NCI-H2227 (cell line): ENCODE measurements around the gene AMN1.

ENCODE experiments used
- DNase-seq: peaks from one replicate; lab custom pipeline; 2025; ENCODE audit not compliant: unreplicated experiment; lab: John Stamatoyannopoulos, UW

AMN1 gene

DNA sequence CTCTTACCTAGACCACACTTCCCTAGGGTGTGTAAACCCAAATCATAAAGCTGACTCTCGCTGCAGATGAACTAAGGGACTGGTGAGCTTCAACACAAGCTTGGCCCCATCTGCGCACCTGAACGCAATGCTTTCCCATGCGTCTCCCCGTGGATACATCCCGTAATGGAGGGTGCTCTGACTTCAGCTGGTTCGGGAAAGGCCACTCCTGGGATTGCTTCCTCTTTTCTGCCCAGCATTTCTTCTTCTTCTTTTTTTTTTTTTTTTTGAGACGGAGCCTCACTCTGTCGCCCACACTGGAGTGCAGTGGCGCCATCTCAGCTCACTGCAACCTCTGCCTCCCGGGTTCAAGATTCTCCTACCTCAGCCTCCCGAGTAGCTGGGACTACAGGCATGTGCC lies 97.0 kb downstream of the AMN1 start:
- DNase-seq = no peak

DNA sequence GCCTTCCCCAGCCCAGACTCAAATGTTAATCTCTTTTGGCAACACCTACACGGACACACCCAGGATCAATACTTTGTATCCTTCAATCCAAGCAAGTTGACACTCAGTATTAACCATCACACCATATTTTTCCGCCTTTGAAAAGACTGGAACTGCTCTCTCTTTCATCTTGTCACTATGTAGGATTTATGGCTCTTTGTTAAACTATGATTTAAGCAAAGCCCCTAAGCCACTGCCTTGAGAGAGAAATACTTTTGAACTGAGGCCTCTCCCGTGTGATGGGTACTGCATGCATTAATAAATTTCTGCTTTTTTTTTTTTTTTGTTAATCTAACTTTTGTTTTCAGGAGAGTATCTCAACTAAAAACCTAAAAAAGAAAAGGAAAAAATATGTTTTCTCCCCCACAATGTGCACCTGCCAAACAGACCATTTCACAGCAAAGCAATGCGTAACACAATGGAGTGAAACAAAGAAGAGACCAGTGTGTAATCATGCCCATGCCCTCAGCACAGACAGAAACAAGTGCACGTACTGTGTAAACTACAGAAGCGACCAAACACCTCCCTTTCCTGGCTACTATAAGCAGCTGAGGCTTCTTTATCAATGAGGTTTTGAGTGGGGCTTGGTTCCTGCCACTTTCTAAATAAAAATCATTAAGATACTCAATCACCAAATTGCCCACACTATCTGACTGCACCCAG lies 97.6 kb downstream of the AMN1 start:
- DNase-seq = no peak

DNA sequence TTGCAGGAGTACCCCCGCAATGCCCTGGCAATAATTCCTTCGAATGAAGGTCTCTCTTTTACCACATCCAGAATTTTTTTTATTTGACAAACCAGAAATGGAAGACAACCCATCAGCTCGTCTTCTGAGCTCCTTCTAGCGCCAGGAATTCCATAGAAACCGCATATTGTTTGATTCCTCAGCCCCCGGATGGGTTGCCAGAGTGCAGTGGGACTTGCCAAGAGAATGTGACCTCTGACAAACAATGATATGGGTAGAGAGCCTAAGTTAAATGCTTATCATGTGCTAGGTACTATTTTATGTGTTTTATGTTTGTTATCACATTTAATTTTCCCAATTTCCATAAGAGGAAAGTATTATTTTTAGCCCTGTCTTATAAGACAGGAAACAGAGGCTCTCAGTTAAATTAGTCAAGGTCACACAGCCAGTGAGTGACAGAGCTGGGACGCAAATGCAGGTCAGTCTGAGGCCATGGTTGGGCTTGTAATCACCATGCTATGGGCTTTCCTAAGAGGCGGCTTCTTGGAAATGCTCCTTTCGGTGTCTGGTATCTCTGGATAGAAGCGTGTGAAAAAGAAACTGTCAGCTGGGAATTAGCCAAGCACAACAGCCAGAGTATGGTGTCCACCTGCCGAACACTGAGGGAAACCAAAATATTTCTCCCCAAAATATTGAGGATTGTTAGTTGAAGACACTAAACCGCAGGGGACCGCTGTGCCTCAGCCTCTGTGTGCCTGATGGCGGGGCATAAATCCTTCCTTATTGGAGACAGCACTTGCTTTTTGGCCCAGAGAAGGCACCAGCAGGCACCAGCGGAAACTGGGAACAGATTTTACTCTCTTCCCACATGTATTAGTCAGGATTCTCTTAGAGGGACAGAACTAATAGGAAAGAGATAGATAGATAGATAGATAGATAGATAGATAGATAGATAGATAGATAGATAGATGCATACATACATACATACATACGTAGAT lies 98.8 kb downstream of the AMN1 start:
- no peak for DNase-seq

DNA sequence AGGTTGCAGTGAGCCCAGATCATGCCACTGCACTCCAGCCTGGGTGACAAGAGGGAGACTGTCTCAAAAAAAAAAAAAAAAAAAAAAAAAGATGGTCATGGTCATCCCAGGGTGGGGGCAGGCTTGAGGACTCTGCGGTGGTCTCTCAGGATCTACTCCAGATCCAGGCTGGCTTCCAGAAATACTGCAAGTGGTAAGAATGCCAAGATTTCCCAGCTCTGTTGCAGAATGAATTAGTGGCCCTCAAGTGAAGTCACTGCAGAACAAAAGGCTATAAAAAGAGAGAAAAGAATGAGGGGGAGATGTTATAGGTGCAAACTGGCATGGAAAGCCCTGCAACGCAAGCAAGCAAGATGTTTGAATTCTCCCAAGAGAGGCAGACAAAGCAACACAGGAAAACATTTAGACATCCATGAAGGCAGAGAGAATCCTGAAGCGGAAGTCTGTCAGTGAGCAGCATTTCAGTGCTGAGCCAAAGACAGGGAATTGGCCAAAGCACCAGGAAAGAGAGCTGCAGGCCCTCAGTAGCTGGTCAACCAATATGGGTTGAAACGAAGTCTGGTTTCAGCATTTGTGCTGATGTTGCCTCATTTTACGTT lies 101.3 kb downstream of the AMN1 start:
- DNase-seq = no peak

DNA sequence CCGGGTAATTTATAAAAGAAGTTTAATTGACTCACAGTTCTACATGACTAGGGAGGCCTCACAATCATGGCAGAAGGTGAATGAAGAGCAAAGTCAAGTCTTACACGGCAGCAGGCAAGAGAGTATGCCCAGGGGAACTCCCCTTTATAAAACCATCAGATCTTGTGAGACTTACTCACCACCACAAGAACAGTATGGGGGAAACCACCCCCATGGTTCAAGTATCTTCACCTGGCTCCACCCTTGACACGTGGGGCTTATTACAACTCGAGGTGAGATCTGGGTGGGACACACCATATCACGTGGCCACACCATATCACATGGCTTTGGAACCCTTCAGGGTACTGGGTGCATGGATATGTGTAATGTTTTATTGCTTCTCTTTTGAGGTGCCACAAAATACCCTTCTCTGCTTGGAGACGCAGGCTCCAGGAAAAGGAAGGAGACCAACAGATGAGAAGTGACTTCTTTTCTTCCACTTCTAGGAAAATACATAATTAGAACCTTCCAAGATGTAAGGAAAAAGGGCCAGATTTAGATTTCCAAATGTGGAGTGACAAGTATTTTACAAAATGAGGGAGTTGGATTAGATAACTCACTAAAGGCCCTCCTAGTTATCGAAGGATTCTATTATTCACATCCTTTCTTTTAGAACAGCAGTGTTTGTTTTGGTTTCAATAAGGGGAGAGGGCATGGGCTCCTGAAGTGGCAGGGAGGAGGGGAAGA lies 102.4 kb downstream of the AMN1 start:
- no peak for DNase-seq

DNA sequence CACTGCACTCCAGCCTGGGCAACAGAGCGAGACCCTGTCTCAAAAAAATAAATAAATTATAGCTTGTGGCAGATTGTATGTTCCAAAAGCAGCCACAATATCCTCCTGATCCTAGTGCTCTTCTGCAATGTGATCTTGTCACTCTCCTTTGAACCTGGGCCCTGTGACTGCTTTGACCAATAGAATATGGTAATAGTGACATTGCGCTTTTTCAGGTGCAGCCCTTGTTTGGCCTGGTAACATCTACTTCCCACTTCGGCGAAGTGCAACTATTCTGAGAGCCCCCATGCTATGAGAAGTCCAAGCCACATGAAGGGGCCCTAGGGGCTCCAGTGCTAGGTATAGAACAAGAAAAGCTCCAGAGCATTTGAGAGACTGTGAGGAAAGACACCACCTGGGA lies 106.8 kb downstream of the AMN1 start:
- no peak for DNase-seq
